Neural progenitor cell (in vitro differentiated cells): Measurements from ENCODE around the gene GBF1. TPM values are rescaled to one million over a fixed set of nuclear protein-coding genes. Genes with fewer than 3 reads are reported as not detected.

ENCODE experiments used
- DNase-seq: peaks from one replicate; pipeline ENCODE4 v3.0.0-alpha.2; 2016; ENCODE audit warnings: low spot score
- H2AFZ ChIP-seq: fragments of 200-600 bp; sonication (generic); replicated peaks from 2 replicates; pipeline ENCODE4 v1.6.1; 2016; ENCODE audit warnings: antibody characterized with exemption
- H3F3A ChIP-seq: fragments of 200-600 bp; sonication (generic); 2 replicates; pipeline ENCODE4 v1.6.1; 2016; ENCODE audit warnings: antibody characterized with exemption, low read depth
- H3K27ac ChIP-seq: fragments of 200-600 bp; sonication (generic); 2 replicates; pipeline ENCODE4 v1.5.1; 2016; ENCODE audit warnings: mild to moderate bottlenecking
- H3K27me3 ChIP-seq: fragments of 200-600 bp; sonication (generic); 2 replicates; pipeline ENCODE4 v1.6.1; 2016; ENCODE audit warnings: mild to moderate bottlenecking, moderate library complexity
- H3K36me3 ChIP-seq: fragments of 200-600 bp; sonication (generic); 2 replicates; pipeline ENCODE4 v1.5.1; 2016
- H3K4me1 ChIP-seq: fragments of 200-600 bp; sonication (generic); 2 replicates; pipeline ENCODE4 v1.6.1; 2016; ENCODE audit warnings: mixed run types
- H3K4me2 ChIP-seq: fragments of 200-600 bp; sonication (generic); 2 replicates; pipeline ENCODE4 v1.6.1; 2016
- H3K4me3 ChIP-seq: fragments of 200-600 bp; sonication (generic); 2 replicates; pipeline ENCODE4 v1.5.1; 2016
- H3K79me2 ChIP-seq: fragments of 200-600 bp; sonication (generic); 2 replicates; pipeline ENCODE4 v1.6.1; 2016; ENCODE audit warnings: low read depth
- H3K9ac ChIP-seq: fragments of 200-600 bp; sonication (generic); 2 replicates; pipeline ENCODE4 v1.6.1; 2016
- H3K9me3 ChIP-seq: fragments of 200-600 bp; sonication (generic); 2 replicates; pipeline ENCODE4 v1.5.1; 2016; ENCODE audit warnings: low read depth
- H4K20me1 ChIP-seq: fragments of 200-600 bp; sonication (generic); 2 replicates; pipeline ENCODE4 v1.6.1; 2016; ENCODE audit warnings: low read depth
- H3K27ac Mint-ChIP-seq: 3 replicates; pipeline ENCODE4 v1.8.0; 2021; ENCODE audit warnings: mixed read lengths
- H3K27me3 Mint-ChIP-seq: 2 replicates; pipeline ENCODE4 v1.8.0; 2022; ENCODE audit warnings: low read depth, mild to moderate bottlenecking, inconsistent platforms, moderate library complexity, mixed read lengths; ENCODE audit not compliant: insufficient read depth
- H3K36me3 Mint-ChIP-seq: 3 replicates; pipeline ENCODE4 v1.8.0; 2021; ENCODE audit warnings: mixed read lengths
- H3K4me1 Mint-ChIP-seq: 3 replicates; pipeline ENCODE4 v1.8.0; 2021; ENCODE audit warnings: mixed read lengths
- H3K4me3 Mint-ChIP-seq: 3 replicates; pipeline ENCODE4 v1.8.0; 2021; ENCODE audit warnings: mild to moderate bottlenecking, moderate library complexity, mixed read lengths
- H3K9me3 Mint-ChIP-seq: 3 replicates; pipeline ENCODE4 v1.8.0; 2020; ENCODE audit warnings: mixed read lengths
- EZH2 ChIP-seq: fragments of 200-600 bp; sonication (generic); IDR thresholded peaks from 2 replicates; pipeline ENCODE4 v1.6.1; 2017; ENCODE audit warnings: antibody characterized with exemption, mild to moderate bottlenecking, moderate library complexity
- EZH2phosphoT487 ChIP-seq: fragments of 200-600 bp; sonication (generic); IDR thresholded peaks from 2 replicates; pipeline ENCODE4 v1.6.1; 2017; ENCODE audit warnings: antibody characterized with exemption
- total RNA-seq: library from RNA; depleted of rRNA; stranded (reverse); fragments of >200 nt; gene quantifications from 2 replicates; pipeline ENCODE4 v1.2.3, GENCODE V29; 2015; ENCODE audit warnings: low replicate concordance
- TF ChIP-seq, protein P1 (sequence below): fragments of 200-600 bp; sonication (generic); IDR thresholded peaks from 2 replicates; pipeline ENCODE4 v1.5.1; 2017; ENCODE audit warnings: antibody characterized with exemption, mild to moderate bottlenecking

Gene GBF1
- total RNA-seq, 1 donor from 2014 or later = 23.5 TPM

DNA sequence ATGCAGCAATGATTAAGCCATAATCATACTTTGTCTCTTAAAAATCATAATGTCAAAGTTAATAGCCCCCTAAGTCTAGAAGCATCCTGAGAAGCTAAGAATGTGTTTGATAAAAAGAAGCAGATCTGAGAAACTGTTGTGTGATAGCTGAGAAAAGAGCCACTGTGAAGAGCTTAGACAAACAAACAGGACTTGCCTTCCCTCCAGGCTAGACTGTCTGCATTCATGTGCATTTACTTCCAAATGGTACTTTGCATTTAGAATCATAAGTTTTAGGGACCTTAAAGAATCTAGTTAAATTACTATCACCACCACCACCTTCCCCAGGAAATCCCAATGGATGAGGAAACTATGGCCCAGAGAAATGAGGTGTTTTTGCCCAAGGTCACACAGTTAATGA, 87.4 kb downstream of the GBF1 start:
- no peak overlapping the region for H3K4me3 Mint-ChIP-seq
- Histone ChIP-seq H3K9me3 (no peaks in the 10 kb centered on the region), H3F3A (peaks cover 30% of the 10 kb centered on the region), H3K9ac (no peak overlapping the region), H3K36me3 (no peaks in the 10 kb centered on the region), H3K79me2 (peaks cover 42% of the 10 kb centered on the region), H3K4me3 (no peak overlapping the region), H3K4me1 (peaks cover 51% of the 10 kb centered on the region), H4K20me1 (peaks cover 6% of the 10 kb centered on the region), H2AFZ (no peak overlapping the region), H3K27me3 (no peaks in the 10 kb centered on the region), H3K4me2 (no peak overlapping the region), H3K27ac (no peak overlapping the region)
- H3K36me3 Mint-ChIP-seq = peaks cover 11% of the 10 kb centered on the region
- H3K27ac Mint-ChIP-seq = peak overlapping the region; percentile 39
- H3K27me3 Mint-ChIP-seq = peaks cover 6% of the 10 kb centered on the region
- H3K4me1 Mint-ChIP-seq = peaks cover 41% of the 10 kb centered on the region
- H3K9me3 Mint-ChIP-seq = no peaks in the 10 kb centered on the region
- TF ChIP-seq, protein P1, sequence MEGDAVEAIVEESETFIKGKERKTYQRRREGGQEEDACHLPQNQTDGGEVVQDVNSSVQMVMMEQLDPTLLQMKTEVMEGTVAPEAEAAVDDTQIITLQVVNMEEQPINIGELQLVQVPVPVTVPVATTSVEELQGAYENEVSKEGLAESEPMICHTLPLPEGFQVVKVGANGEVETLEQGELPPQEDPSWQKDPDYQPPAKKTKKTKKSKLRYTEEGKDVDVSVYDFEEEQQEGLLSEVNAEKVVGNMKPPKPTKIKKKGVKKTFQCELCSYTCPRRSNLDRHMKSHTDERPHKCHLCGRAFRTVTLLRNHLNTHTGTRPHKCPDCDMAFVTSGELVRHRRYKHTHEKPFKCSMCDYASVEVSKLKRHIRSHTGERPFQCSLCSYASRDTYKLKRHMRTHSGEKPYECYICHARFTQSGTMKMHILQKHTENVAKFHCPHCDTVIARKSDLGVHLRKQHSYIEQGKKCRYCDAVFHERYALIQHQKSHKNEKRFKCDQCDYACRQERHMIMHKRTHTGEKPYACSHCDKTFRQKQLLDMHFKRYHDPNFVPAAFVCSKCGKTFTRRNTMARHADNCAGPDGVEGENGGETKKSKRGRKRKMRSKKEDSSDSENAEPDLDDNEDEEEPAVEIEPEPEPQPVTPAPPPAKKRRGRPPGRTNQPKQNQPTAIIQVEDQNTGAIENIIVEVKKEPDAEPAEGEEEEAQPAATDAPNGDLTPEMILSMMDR = no peak
- no peak for TF ChIP-seq EZH2phosphoT487
- TF ChIP-seq EZH2 = no peak
- DNase-seq = no peak

DNA sequence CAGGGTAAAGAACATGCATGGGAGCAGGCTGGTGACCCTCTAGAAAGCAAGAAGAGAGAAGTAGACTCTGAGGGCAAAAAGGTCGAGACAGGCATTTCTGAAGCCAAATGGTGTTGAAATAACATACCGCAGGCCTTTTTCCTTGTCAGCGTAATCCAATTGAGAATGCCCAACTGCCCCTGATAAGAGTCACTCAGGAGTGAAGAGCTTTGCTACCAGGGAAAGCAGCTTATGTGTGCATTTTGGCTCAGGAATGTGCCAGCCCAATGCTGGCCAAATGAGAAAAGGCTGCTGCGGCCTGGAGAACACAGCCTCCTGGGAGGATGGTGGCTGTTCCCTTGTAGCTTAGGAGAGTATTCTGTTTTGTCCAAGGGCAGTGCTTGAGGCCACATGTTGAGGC, 88.8 kb downstream of the GBF1 start:
- no peak overlapping the region for H2AFZ ChIP-seq
- H3K9ac ChIP-seq = no peak overlapping the region
- H3K27ac Mint-ChIP-seq = peak overlapping the region; percentile 81
- peaks cover 31% of the 10 kb centered on the region for H3K79me2 ChIP-seq
- H3K4me3 ChIP-seq = peak overlapping the region; percentile 16
- peak overlapping the region; percentile 5 for H3K4me3 Mint-ChIP-seq
- no peaks in the 10 kb centered on the region for H3K9me3 ChIP-seq
- no peaks in the 10 kb centered on the region for H3K9me3 Mint-ChIP-seq
- peaks cover 5% of the 10 kb centered on the region for H4K20me1 ChIP-seq
- no peaks in the 10 kb centered on the region for H3K36me3 ChIP-seq
- H3K27me3 Mint-ChIP-seq = peaks cover 6% of the 10 kb centered on the region
- H3K27me3 ChIP-seq = no peaks in the 10 kb centered on the region
- TF ChIP-seq EZH2 = no peak
- TF ChIP-seq EZH2phosphoT487 = peak; percentile 92
- TF ChIP-seq, protein P1 = no peak
- H3K36me3 Mint-ChIP-seq = peaks cover 16% of the 10 kb centered on the region
- H3K4me1 ChIP-seq = peaks cover 38% of the 10 kb centered on the region
- H3K27ac ChIP-seq = peak overlapping the region; percentile 78
- H3K4me1 Mint-ChIP-seq = peaks cover 30% of the 10 kb centered on the region
- peaks cover 24% of the 10 kb centered on the region for H3F3A ChIP-seq
- peak overlapping the region; percentile 64 for H3K4me2 ChIP-seq
- DNase-seq = peak; percentile 95

DNA sequence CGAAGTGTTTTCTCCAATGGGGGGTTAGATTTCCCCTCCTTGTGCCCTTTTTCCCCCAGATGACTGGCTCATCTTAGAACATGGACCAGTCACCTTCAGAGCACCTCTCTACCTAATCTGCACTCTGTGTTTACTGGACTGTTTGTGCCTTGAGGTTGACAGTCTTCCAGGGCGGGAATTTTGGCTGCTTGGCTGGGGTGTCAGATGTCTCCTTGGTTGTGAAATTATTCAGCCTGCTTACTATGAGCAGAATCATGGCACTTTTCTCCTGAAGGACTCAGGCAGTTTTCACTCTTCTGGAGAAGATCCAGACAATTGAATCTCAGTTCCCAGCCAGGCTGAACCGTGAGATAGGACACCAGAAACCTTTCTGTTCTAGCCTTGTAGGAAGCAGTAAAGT, 89.9 kb downstream of the GBF1 start:
- peak overlapping the region; percentile 42 for H3K4me2 ChIP-seq
- no peak overlapping the region for H3K9ac ChIP-seq
- no peak overlapping the region for H3K4me3 Mint-ChIP-seq
- TF ChIP-seq, protein P1 = no peak
- TF ChIP-seq EZH2 (no peak), EZH2phosphoT487 (no peak)
- peaks cover 16% of the 10 kb centered on the region for H3K36me3 Mint-ChIP-seq
- H3K9me3 Mint-ChIP-seq = no peaks in the 10 kb centered on the region
- H3K27me3 Mint-ChIP-seq = peaks cover 6% of the 10 kb centered on the region
- H3K9me3 ChIP-seq = no peaks in the 10 kb centered on the region
- H3K27ac Mint-ChIP-seq = no peak overlapping the region
- peaks cover 36% of the 10 kb centered on the region for H3K4me1 ChIP-seq
- no peaks in the 10 kb centered on the region for H3K36me3 ChIP-seq
- no peak overlapping the region for H2AFZ ChIP-seq
- H3K27me3 ChIP-seq = no peaks in the 10 kb centered on the region
- no peak for DNase-seq
- peaks cover 5% of the 10 kb centered on the region for H4K20me1 ChIP-seq
- H3K27ac ChIP-seq = peak overlapping the region; percentile 78
- H3K79me2 ChIP-seq = peaks cover 21% of the 10 kb centered on the region
- H3F3A ChIP-seq = peaks cover 24% of the 10 kb centered on the region
- H3K4me3 ChIP-seq = no peak overlapping the region
- peaks cover 29% of the 10 kb centered on the region for H3K4me1 Mint-ChIP-seq
